GM10266 (cell line): Measurements from ENCODE around the gene RBMS3.

Experiments used
- DNase-seq: peaks from one replicate; pipeline ENCODE4 v3.0.0; 2012; ENCODE audit errors: extremely low spot score
- TF ChIP-seq, protein P1 (sequence below): IDR thresholded peaks from 2 replicates; pipeline ENCODE4 v1.5.1; 2012; ENCODE audit warnings: mild to moderate bottlenecking, low read depth; ENCODE audit not compliant: control insufficient read depth, insufficient read depth; ENCODE audit errors: missing control alignments

RBMS3 gene

DNA sequence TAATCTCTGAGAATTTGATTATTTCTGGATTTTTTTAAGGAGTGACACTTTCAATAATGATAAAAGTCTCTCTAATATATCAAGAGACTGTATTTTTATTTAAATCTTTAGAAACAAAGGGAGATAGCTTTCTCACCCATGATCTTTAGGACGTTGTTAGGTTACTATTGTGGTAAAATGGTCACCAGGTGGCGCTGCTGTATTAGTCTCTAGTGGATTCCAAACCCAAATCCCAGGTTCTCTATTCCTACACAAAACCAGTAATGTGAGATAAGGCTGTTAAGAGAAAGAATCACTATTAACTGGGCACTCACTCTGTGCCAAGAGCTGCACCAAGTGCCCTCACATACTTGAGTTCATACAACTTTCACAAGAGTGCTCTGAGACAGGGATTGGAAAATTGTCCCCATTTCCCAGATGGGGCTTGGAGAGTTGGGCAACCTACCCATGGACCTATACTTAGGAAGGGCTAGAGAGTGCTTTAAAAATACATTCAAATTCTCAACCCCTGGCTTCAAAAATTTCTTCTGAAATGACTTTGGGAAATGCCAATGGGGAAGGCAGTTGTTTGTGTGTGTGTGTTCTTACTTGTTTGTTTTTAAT, 732.2 kb downstream of the RBMS3 start:
- DNase-seq, result peak; percentile 24
- TF ChIP-seq, protein P1, sequence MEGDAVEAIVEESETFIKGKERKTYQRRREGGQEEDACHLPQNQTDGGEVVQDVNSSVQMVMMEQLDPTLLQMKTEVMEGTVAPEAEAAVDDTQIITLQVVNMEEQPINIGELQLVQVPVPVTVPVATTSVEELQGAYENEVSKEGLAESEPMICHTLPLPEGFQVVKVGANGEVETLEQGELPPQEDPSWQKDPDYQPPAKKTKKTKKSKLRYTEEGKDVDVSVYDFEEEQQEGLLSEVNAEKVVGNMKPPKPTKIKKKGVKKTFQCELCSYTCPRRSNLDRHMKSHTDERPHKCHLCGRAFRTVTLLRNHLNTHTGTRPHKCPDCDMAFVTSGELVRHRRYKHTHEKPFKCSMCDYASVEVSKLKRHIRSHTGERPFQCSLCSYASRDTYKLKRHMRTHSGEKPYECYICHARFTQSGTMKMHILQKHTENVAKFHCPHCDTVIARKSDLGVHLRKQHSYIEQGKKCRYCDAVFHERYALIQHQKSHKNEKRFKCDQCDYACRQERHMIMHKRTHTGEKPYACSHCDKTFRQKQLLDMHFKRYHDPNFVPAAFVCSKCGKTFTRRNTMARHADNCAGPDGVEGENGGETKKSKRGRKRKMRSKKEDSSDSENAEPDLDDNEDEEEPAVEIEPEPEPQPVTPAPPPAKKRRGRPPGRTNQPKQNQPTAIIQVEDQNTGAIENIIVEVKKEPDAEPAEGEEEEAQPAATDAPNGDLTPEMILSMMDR, result peak; percentile 66

DNA sequence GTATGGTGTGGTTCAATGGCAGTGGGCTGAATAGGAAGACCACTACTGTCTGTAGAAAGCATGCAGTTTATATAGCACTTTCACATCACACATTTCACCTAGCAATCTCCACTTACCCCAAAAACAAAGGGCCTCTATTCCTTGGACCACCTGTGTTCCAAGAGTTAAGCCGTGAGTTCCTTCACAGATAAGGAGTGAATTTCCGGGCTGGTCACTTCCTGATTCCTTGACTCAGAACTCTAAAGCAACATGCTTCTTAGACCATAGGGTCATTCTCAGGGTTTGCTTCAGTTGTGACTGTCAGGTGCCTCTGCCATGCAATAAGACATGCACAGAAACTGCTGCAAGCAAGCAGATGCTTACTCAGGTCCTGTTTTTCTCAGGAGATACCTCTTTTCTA, 737.0 kb downstream of the RBMS3 start:
- DNase-seq, result no peak
- TF ChIP-seq, protein P1, result no peak

DNA sequence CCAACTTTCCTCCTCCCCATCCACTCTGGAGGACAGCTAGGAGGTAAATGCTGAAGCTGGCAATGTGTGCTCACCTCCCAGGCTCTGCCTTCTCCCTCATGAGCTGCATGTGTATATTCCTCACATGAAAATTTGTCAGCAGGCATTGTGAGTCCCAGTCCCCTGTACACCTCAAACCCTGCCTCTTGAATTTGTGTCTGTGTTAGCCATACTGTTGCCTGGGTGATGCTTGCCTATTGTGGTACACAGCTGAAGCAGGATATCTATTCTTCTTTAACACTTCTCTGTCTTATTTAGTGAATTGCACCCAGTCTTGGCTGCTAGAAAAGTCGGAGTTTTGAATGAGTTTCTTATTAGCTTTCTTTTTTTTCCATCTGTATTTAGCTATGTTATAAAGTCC, 739.5 kb downstream of the RBMS3 start:
- DNase-seq, result no peak
- TF ChIP-seq, protein P1, result no peak

DNA sequence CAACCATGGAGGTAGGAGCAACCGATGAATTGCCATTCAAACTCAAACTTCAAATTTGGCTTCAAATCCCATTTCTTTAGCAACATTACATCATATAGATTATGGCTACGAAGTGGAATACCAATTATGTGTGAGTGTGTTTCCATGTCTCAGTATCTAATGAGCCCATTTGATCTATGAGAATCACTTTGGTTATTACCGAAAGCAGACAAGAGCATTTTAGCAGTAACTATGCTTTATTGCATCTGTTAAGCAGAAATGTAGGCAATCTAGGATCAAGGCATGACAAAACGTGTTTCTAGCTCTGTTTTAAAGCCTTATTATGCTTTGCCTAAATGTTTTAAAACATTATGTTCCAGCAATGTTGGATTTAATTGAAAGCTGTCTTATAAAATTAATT, 743.6 kb downstream of the RBMS3 start:
- no peak for DNase-seq
- TF ChIP-seq, protein P1, result no peak

DNA sequence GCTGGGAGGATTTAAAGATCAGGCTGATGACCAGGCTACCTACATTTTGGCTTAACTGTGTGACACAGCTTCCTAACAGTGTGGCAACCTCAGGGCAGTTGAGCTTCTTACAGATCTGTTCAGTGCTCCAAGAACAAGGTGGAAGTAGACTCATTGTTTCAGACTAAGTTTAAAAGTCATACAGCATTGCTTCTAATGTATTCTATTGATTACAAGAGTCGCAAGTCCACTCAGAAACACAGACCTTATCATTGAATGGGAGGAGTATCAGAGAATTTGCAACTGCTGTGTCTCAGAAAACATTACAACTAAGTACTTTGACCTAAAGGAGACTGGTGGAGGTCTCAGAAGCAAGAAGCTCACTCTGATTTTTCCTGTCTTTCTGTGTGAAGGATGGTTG, 746.0 kb downstream of the RBMS3 start:
- TF ChIP-seq, protein P1, result no peak
- DNase-seq, result no peak

DNA sequence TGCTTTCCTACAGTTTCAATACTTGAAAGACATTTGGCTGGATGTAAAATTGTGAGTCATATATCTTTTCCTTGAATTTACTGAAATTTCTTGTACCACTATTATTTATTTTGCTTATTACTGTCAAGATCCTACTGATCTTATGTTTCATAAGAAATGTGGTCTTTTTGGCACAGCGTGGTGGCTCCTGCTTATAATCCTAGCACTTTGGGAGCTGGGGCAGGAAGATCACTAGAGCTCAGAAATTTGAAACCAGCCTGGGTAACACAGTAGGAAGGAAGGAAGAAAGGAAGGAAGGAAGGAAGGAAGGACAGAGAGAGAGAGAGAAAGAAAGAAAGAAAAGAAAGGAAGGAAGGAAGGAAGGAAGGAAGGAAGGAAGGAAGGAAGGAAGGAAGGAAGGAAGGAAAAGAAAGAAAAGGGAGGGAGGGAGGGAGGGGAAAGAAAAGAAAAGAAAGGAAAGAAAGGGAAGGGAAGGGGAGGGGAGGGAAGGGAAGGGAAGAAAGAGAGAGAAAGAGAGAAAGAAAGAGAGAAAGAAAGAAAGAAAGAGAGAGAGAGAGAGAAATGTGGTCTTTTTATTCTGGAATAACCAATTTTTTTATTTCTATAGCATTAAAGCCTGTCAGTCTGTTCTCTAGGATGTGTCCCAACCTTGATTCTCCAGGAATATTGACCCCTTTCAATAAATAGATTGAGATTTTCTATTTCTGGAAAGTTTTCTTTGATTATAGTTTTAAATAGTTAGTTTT, 753.5 kb downstream of the RBMS3 start:
- TF ChIP-seq, protein P1, result no peak
- no peak for DNase-seq

DNA sequence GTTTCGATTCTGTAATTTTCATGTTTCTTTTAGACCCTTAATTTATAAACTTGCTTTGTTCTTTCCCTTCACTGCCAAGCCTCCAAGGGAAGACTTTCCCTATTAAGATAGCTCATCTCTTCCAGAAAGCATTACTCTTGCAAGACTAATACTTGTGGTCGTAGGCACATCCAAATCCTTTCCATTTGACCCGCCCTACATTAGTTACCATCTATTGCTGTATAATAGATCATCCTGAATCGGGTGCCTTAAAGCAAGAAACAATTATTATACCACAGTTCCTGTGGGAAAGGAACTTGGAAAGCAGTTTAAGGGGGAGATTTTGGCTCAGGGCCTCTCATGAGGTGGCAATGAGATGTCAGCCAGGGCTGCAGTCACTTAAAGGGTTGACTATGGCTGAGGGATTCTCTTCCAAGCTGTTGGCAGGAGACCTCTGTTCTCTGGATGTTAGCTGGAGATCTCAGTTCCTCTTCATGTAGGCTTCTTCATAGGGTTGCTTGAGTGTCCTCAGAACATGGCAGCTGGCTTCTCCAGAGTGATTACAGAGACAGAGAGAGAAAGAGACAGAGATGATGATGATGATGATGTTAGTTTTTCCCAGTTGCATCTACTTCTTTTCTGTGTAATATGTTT, 755.2 kb downstream of the RBMS3 start:
- TF ChIP-seq, protein P1, result no peak
- DNase-seq, result no peak
